GM19452 (cell line): Measurements from ENCODE around the gene CD300E.

Experiments used
- ATAC-seq: cut with Tn5 transposase; IDR thresholded peaks from one replicate; pipeline ENCODE4 v1.9.1; 2021; ENCODE audit not compliant: unreplicated experiment

The CD300E gene

GRCh38 chr17:74569020-74570003, 54.2 kb downstream of the CD300E start:
- ATAC-seq: no peak

DNA sequence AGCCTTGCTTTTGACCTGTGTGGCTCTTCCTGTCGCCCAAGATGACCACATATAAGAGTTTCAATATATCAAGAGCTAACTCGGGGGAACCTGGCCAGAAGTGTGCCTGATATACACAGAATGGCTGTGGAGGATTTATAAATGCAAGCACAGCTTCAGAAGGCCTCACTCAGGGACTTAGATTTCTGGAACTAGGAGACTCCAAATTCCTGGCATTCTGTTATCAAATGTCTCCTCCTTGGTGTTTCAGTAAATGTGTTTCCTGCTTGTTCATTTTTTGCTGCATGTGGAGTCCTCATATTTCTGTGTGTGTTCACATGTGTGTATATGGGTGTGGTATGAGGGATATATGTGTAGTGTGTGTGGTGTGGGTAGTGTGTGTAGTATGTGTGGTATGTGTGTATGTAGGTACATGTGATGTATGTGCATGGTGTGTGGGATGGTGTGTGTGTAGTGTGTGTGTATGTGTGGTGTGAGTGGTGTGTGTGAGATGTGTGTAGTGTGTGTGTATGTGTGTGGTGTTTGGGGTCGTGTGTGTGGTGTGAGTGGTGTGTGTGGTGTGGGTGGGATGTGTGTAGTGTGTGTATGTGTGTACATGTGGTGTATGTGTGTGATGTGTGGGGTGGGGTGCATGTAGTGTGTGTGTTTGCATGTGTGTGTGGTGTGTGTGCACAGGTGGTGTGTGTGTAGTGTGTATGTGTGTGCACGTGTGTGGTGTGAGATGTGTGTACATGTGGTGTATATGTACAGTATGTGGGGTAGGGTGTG, 55.2 kb downstream of the CD300E start:
- no peak for ATAC-seq

GRCh38 chr17:74567397-74567796, 56.1 kb downstream of the CD300E start, which contains the start of gene CD300H:
CD300H (minus strand) TSS chr17:74567509.
- ATAC-seq: no peak

DNA sequence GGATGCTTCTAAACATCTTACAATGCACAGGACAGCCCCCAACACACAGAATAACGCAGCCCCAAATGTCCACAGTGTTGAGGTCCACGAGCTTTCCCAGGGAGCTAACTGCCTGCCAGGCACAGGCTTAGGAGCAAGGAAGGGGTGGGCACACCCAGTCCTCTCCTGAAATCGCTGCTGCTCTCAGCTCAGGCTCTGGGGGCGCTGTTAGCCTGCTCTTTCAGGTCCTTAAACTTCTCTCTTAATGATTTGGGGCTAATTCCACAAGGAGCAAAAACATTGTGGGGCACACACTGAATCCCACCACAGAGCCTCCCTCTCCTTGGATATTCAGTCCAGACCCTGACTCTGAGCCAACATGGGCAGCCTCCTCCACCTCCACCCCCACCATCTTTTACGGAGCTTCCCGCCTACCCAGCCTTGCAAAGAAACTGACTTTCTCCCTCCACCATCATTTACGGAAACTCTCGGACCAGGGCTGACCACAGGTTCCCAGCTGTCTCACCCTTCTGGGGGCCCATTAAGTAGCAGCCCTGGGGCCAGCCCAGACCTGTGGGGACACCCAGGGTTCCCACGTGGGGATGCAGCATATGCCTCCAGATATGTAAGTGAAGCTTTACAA, 57.3 kb downstream of the CD300E start:
- no peak for ATAC-seq

- no peak for ATAC-seq
These were observed 58.4 kb downstream of the CD300E start for GRCh38 chr17:74565126-74565525.

DNA sequence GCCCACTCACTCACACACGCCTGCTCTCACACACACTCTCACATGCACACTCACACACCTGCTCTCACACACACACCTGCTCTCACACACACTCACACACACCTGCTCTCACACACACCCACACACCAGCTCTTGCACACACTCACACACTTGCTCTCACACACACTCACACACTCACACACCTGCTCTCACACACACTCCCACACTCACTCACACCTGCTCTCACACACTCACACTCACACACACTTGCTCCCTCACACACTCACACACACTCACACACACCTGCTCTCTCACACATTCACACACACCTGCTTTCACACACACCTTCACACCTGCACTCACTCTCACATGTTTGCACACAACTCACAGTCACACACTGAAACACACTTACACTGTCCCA, 60.2 kb downstream of the CD300E start:
- no peak for ATAC-seq

- no peak for ATAC-seq
These were observed 62.0 kb downstream of the CD300E start for GRCh38 chr17:74561586-74561985.
